GM21360 (cell line): ENCODE results near the gene TNFRSF19.

Experiments used
- ATAC-seq: cut with Tn5 transposase; IDR thresholded peaks from one replicate; pipeline ENCODE4 v1.9.1; 2021; ENCODE audit warnings: mild to moderate bottlenecking, moderate library complexity; ENCODE audit not compliant: unreplicated experiment

Gene TNFRSF19

GRCh38 chr13:23679220-23679619 is 109.0 kb downstream of the TNFRSF19 start:
- ATAC-seq: no peak

GRCh38 chr13:23680845-23681669 is 110.8 kb downstream of the TNFRSF19 start:
- ATAC-seq: no peak

DNA sequence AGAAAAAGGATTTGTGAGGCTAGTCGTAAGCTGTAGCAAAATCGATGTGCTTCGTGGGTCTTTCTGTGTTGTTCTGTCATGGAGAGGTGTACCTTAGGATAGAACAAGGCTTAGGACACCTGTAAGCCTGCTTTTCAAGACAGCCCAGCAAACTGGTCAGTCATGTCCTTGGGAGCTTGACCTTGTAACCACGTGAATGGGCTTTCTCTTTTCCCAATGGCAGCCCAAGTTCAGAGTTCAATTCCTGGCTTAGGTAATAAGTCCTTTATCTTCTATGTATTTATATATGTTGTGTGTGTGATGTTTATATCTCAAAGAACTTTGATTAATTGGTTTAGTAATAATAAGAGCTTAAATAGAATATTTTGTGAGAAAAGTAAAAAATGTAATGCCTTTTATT is 112.9 kb downstream of the TNFRSF19 start:
- no peak for ATAC-seq

GRCh38 chr13:23684647-23685046 is 114.4 kb downstream of the TNFRSF19 start:
- no peak for ATAC-seq

GRCh38 chr13:23685416-23685815 is 115.2 kb downstream of the TNFRSF19 start:
- no peak for ATAC-seq

DNA sequence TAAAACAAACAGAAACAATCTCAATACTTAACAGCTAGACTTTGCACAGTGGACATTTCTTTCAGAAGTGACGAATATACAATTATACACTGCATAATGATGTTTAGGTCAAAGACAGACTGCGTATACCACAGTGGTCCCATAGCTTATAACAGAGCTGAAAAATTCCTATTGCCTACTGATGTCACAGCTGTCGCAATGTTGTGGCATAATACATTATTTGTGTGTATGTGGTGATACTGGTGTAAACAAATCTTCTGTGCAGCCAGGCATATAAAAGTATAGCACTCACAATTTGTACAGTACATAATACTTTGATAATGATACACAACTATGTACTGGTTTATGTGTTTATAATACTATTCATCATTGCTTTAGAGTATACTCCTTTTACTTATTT is 116.7 kb downstream of the TNFRSF19 start:
- no peak for ATAC-seq

DNA sequence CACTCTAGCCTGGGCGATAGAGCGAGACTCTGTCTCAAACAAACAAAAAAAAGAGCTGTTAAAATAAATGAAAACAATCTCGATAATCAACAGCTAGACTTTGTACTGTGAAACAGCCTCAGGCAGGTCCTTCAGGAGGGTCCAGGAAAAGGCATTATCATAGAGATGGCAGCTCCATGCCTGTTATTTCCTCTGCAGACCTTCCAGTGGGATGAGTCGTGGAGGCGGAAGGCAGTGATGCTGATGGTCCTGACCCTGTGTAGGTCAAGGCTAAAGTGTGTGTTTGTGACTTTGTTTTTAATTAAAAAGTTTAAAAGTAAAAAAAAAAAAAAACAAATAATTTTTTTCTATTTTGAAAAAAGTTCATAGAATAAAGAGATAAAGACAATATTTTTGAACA is 117.4 kb downstream of the TNFRSF19 start:
- no peak for ATAC-seq

GRCh38 chr13:23688336-23688735 is 118.1 kb downstream of the TNFRSF19 start:
- ATAC-seq: no peak

DNA sequence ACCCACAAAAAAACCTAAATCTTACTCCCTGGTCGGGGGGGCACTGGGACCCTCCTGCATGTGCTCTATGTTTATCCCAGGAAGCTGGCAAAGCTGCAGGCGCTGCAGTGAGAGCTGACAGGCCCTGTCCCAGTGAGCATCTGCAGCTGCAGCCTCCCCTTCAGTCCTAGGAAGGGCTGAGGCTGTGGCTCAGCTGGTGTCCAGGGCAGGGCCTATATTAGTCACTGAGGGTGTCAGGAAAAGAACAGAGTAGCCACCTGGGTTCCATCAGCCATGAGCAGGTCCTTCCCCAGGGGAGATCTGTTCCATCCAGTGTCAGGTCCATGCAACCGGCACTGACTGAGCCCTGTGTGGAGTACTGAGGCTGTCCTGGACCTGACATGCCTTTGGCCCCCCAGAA is 120.5 kb downstream of the TNFRSF19 start:
- no peak for ATAC-seq

- no peak for ATAC-seq
Observed at GRCh38 chr13:23692816-23693215, 122.6 kb downstream of the TNFRSF19 start.

DNA sequence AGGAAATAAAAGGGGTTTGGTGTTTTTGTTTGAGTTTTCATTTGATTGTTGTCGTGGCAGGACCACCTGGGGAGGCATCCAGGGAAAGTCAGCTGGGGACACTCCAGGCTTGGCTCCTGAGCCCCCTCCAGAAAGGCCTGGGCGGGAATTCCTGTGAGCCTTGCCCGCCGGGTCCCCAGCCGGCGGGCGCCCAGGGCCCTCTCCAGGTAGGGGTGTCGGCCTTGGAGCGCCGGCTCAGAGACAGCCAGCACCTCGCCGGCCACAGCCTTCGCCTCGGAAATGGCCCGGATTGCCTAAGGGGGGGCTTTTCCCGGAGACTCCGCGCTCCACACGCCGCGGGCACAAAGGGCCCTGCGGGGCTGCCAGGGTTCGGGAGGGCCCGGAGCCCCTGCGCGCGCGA is 125.0 kb downstream of the TNFRSF19 start:
- no peak for ATAC-seq

DNA sequence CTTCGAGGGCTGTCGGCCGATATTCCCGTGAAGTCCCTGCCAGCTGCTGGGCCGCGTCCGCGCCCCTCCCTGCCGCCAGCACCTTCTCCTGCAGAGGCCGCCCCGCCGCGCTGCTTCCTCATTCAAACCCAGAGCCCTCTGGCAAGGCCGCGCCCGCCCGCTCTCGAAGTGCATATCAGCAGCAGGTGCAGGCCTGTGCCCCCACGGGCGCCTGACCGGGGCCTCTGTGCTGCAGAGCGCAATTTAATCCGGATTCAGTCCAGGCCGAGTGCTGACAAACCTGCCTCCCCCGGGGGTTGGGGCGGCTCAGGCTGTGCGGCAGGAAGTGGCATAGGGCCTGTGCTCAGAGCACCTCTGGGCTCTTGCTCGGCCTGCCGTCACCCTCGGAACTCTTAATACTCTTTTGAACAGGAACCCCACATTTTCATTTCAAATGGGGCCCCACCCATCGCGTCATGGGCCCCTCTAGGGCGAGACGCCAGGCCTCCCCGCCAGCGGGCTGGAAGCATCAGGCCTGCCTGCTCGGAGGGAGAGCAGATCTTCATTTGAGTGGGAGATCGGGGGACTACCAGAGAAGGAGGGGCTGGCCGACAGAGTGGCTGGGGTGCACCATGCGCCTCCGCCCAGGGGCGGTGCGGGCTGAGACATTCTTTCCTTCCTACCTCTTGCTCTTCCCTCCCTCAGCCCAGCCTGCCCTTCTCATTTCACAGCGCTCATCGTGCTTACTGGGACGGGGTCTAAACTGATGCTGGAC is 125.7 kb downstream of the TNFRSF19 start:
- peak; percentile 59 for ATAC-seq

DNA sequence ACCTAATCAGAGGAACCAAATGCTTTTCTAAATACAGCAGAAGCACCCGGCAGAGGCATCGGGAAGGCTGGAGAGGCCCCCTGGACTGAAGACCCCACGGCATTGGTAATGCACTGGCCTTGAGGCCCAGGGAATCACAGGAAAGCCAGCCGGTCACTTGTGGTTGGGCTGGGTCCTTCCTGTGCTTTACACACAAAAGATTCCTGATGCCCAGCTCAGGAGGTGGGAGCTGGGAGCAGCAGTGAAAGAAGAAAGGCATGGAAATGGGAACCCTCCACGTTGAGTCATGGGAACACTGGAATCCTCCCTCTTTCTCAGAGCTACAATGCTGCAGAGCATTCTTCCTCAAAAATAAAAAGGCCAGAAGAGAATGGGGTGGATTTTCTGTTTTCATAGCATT is 126.4 kb downstream of the TNFRSF19 start:
- no peak for ATAC-seq

- ATAC-seq: no peak
Observed at GRCh38 chr13:23697772-23698313, 127.6 kb downstream of the TNFRSF19 start.

- ATAC-seq: no peak
Observed at GRCh38 chr13:23699271-23699670, 129.1 kb downstream of the TNFRSF19 start.

- no peak for ATAC-seq
Observed at GRCh38 chr13:23701186-23701585, 131.0 kb downstream of the TNFRSF19 start.

DNA sequence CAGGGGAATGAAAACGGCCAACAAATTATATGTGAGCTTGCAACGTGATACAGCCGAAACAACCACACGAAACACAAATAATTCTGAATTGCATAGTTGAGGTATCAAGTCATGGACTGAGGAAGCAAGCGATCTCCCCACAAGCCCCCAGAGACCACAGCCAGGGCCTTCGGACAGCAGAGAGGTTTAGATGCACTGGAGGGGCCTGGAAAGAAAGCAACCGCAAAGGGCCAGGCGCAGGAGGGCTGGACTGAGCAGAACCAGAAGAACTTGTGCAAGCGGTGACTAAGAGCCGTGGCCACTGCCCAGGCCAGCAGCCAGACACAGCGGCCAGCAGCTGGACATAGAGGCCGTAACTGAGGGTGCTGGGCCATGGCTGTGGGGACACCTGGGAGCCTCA is 131.4 kb downstream of the TNFRSF19 start:
- ATAC-seq: no peak

- ATAC-seq: no peak
Observed at GRCh38 chr13:23703246-23703860, 133.1 kb downstream of the TNFRSF19 start.

- ATAC-seq: no peak
Observed at GRCh38 chr13:23705583-23705982, 135.4 kb downstream of the TNFRSF19 start.

DNA sequence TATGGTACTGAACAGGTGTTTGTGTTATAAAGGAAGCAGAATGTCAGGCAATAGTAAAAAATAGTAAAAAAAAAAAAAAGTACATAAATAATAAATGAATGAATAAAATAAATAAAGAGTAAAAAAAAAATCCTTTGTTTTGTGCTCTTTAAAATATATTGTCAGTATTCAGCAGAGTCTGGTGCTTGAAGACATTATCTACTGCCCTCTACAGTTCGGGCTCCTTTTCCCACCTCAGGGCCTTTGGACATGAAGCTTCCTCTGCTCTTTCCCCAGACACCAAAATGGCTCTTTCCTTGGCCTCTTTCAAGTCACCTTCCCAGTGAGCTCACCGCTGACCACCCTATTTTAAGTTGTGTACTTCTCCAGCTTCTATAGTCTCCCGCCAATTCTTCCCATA is 137.5 kb downstream of the TNFRSF19 start:
- no peak for ATAC-seq

GRCh38 chr13:23709536-23709935 is 139.3 kb downstream of the TNFRSF19 start:
- ATAC-seq: no peak

- no peak for ATAC-seq
Observed at GRCh38 chr13:23710366-23710765, 140.2 kb downstream of the TNFRSF19 start.
